ENCODE measurements around the gene KCND3.

The KCND3 gene

GRCh38 chr1:111989531-111990025 lies at the start of gene KCND3:
TSS of gene KCND3 (minus strand) at chr1:111989668.
- ATAC-seq, result peak; percentile 21

GRCh38 chr1:112034277-112034676 lies 44.8 kb upstream of the KCND3 start:
- DNase-seq (no peak), ATAC-seq (no peak)

More at GRCh38 chr1:111989531-111990025, at the start of gene KCND3:
- peak; percentile 17 for DNase-seq

DNA sequence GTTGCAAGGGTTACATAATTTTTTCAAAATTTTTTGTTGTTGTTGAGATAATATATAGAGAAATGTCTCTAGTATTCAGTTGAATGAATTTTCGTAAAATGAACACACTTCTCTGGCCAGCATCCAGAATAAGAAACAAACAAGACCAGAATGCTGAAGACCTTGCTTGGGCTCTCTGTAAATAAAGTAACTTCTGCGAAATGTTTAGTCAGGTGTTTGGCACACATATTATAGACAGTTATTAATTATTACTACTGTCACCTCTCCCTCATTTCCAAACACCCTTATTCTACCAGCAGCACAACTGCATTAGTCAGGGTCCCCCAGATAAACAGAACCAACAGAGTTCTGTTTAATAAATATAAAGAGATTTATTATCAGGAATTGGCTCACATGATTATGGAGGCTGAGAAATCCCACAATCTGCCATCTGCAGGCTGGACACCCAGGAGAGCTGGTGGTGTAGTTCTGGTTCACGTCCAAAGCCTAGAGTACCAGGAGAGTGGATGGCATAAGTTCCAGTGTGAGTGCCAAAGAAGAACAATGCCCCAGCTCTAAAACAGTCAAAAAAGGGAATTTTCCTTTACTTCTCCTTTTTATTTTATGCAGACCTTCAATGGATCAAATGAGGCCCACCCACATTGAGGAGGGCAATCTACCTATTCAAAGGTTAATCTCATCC lies 44.1 kb upstream of the KCND3 start:
- DNase-seq (no peak), ATAC-seq (no peak)

DNA sequence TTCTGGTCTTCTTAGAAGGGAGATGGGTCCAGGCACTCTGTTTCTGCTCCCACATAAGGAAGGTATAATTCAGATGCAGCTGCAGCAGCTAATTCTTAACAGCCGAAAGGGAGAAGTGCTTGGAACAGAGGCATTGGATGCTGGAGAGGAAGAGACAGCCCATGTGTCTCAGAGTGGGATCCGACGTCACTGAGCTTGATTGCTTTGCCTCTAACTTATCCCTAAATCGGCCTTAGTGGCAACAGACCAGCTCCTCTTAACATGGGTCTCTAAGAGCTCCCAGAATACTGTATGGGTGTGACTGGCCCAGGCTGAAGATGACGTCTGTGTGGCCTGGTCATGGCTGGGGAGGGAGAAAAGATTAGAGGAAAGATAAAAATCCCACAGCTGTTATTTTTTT lies 40.7 kb upstream of the KCND3 start:
- ATAC-seq (no peak), DNase-seq (no peak)

GRCh38 chr1:112027696-112028095 lies 38.2 kb upstream of the KCND3 start:
- ATAC-seq (no peak), DNase-seq (no peak)

- ATAC-seq, result no peak
Observed at GRCh38 chr1:112026501-112026900, 37.0 kb upstream of the KCND3 start.

DNA sequence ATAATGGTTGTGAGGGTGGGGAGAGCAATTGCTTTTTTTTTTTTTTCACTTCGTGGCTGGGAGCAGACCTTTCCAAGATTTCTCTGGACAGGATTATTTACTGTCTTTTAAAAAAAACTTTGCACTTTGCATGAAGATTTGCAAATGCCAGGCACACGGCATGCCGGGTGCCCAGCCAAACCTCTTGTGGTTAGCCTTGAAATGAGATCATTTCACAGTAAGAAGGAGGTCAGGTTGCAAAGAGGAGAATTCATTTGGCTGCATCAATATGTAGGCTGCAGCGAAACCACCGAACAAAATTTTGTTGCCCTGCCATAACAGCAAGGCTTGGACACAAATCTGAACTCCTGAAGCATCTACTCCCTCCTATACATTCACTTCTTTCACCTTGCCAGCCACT lies 36.5 kb upstream of the KCND3 start:
- DNase-seq, result no peak
- no peak for ATAC-seq

More at GRCh38 chr1:112026501-112026900, 37.0 kb upstream of the KCND3 start:
- no peak for DNase-seq

GRCh38 chr1:112021263-112021662 lies 31.8 kb upstream of the KCND3 start:
- ATAC-seq (no peak), DNase-seq (no peak)

GRCh38 chr1:112017183-112017582 lies 27.7 kb upstream of the KCND3 start:
- no peak for DNase-seq
- no peak for ATAC-seq

- DNase-seq (no peak), ATAC-seq (no peak)
Observed at GRCh38 chr1:112012823-112013222, 23.4 kb upstream of the KCND3 start.

DNA sequence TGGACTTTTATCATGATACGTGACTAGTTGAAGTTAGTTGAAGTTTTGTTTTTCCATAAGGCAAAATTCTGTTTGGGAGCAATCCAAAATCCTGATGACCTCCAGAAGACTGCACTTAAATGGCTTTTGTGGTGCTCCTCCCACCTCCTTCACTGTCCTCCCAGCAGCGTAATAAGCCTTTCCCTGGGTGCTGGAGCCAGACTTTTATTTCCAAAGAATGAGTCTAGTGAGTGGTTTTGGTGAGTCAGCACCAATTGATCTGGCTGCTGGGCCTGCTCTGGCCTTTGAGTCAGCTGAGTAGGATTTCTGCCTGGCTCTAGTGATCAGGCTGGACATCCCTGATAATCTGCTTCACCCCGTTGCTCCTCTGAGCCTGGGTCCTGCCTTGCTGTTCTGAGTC lies 21.7 kb upstream of the KCND3 start:
- DNase-seq (no peak), ATAC-seq (no peak)

DNA sequence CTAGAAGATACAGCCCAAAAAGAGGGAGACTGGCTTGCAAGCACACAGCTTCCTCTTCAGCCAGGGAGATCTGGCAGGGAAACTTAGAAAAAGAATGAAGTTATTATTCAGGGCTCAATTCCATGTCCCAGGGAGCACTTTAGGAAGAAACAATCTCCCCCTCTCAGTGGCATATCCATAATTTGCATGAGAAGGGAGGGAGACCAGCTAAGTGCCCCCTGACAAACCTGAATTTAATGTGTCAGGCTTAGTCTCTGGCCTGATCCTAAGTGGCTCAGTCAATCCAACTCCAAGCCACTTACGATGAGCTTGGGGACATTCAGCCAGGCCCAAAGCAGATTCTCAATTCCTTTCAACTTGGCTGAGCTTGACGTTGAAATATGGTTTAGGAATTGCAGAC lies 17.7 kb upstream of the KCND3 start:
- ATAC-seq, result no peak
- no peak for DNase-seq

DNA sequence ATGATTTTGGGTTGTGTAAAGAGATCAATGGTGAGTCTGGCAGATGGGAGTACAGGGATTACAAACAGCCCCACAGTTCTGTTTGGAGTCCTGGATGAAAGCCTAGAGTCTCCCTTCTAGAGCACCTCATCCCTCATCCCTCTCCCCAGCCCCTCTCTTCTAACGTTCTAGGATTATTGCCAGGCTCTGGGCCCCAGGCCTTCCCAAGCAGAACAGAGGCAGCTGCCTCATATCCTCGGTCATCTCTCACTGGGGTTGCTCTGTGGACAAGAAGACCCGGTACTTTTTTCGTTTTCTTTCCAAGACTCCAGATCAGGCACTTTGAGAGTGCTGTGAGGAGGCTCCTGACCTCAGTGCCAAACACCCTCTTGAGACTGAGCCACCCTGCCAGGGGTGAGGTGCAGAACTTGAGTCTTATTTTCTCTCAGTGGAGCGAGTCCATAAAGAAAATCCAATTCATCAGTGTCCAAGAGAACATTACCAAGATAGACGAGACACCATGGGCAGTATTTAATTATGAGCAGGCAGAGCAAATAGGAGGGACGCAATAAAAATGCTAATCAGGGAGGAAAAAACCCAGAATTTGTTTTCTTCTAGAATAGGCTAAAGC lies 17.1 kb upstream of the KCND3 start:
- no peak for DNase-seq
- ATAC-seq, result no peak

GRCh38 chr1:112004076-112004475 lies 14.6 kb upstream of the KCND3 start:
- DNase-seq, result no peak
- no peak for ATAC-seq

DNA sequence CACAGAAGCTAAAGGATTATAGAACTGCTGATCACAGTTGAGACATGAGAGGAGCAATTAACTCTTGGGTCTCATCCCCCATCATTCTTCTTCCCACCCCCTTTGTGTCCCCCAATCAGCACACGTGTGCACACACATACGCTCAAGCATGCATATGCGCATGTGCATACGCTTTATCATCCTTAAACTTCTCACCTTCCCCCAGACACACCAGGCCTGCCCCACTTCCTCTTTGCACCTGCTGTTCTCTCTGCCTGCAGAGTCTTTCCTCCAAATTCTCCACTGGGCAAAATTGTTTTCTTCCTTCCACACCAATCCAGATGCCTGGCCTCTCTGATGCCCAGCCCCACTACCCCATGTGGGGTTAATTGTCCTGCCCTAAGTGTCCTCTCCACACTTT lies 13.0 kb upstream of the KCND3 start:
- ATAC-seq, result no peak

DNA sequence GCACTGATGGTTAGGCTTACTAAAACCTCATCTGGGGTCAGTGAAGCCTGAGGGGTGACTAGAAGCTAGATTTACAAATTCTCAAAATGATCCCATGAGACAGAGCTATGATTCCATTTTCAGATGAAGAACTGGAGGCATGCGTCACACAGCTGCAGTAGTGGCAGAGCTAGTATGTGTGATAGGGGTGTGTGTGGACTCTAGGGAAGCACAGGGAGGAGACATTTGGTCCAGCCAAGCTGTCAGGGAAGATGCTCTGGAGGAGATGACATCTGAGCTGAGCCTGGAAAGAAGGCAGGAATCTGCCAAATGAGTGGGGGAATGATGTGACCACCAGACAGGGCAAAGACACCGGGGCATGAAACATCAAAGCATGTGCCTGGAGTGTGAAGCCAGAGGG lies 12.0 kb upstream of the KCND3 start:
- no peak for DNase-seq
- ATAC-seq, result no peak

More for the DNA sequence above, 13.0 kb upstream of the KCND3 start:
- no peak for DNase-seq

GRCh38 chr1:112000048-112000447 lies 10.6 kb upstream of the KCND3 start:
- ATAC-seq, result no peak

DNA sequence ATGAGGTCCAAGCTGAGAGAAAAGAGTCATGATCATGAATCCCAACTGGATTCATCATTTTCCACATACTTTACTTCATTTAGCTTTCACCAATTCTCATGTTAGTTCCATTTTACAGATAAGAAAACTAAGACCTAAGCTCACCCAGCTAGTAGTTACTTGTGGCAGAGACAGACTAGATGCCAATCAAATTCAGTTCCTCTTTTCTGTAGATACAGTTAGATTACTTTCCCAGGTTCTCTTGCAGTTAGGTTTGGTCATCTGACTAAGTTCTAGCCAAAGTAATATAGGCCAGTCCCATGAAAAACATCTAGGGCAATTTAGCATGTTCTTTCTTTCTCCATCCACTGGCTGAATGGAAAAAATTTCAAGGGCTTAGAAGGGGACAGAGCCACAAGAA lies 8.9 kb upstream of the KCND3 start:
- ATAC-seq, result no peak

More at GRCh38 chr1:112000048-112000447, 10.6 kb upstream of the KCND3 start:
- no peak for DNase-seq

GRCh38 chr1:111992476-111992875 lies 3.0 kb upstream of the KCND3 start:
- DNase-seq (no peak), ATAC-seq (no peak)

More for the DNA sequence above, 8.9 kb upstream of the KCND3 start:
- no peak for DNase-seq

GRCh38 chr1:111990878-111991718 lies 1.6 kb upstream of the KCND3 start:
- ATAC-seq (no peak), DNase-seq (peak; percentile 9)

- peak; percentile 11 for ATAC-seq
- peak; percentile 7 for DNase-seq
Observed at GRCh38 chr1:111990026-111990877, 784 bp upstream of the KCND3 start.

Data from stimulated activated naive CD8-positive, alpha-beta T cell treated with anti-CD3 and anti-CD28 coated beads, Interleukin-15, Interleukin-2, amounts not matched to agents 100 U/mL and 50 U/mL, for 24 hours (primary cell).